Measurements from ENCODE around the gene DDIT3.
A peak's percentile ranks its signal among the peaks of the same experiment; 100 is the strongest.
"Not testable (repeated sequence)": the region's sequence is repeated elsewhere in the genome, so short reads cannot be mapped to it uniquely, and the experiment has no call there.

DDIT3 gene

GRCh38 chr12:57524814-57525614 is 4.7 kb upstream of the DDIT3 start:
- no peak for DNase-seq

GRCh38 chr12:57523706-57524614 is 3.6 kb upstream of the DDIT3 start:
- DNase-seq = no peak

GRCh38 chr12:57522887-57523705 is 2.8 kb upstream of the DDIT3 start:
- DNase-seq = peak; percentile 25

GRCh38 chr12:57522011-57522886 is 1.9 kb upstream of the DDIT3 start, which contains the start of gene MBD6:
Gene MBD6, plus strand, starts transcription at chr12:57522824. Its CDS starts 1,480 bp downstream, at chr12:57524304.
- DNase-seq = peak; percentile 72

- no peak for DNase-seq
Observed at GRCh38 chr12:57521525-57522010, 1.3 kb upstream of the DDIT3 start.

- peak; percentile 13 for DNase-seq
Observed at GRCh38 chr12:57519796-57520052, 590 bp downstream of the DDIT3 start.

- DNase-seq = no peak
Observed at GRCh38 chr12:57518920-57519795, 1.2 kb downstream of the DDIT3 start.

- no peak for DNase-seq
Observed at GRCh38 chr12:57518176-57518919, 2.0 kb downstream of the DDIT3 start.

GRCh38 chr12:57517718-57518117 is 2.6 kb downstream of the DDIT3 start:
- DNase-seq = not testable (repeated sequence)

- no peak for DNase-seq
Observed at GRCh38 chr12:57517187-57517586, 3.1 kb downstream of the DDIT3 start.

GRCh38 chr12:57516617-57517153 is 3.6 kb downstream of the DDIT3 start:
- DNase-seq = no peak

GRCh38 chr12:57515934-57516541 is 4.3 kb downstream of the DDIT3 start:
- no peak for DNase-seq

- no peak for DNase-seq
Observed at GRCh38 chr12:57515408-57515933, 4.8 kb downstream of the DDIT3 start.

GRCh38 chr12:57514720-57515407 is 5.5 kb downstream of the DDIT3 start:
- DNase-seq = no peak

- DNase-seq = not testable (repeated sequence)
Observed at GRCh38 chr12:57514246-57514645, 6.1 kb downstream of the DDIT3 start.

- DNase-seq = not testable (repeated sequence)
Observed at GRCh38 chr12:57513677-57514076, 6.6 kb downstream of the DDIT3 start.

GRCh38 chr12:57513266-57513665 is 7.0 kb downstream of the DDIT3 start:
- no peak for DNase-seq

GRCh38 chr12:57512665-57513064 is 7.6 kb downstream of the DDIT3 start:
- DNase-seq = no peak

Data from NCI-H748 treated with DMSO at 0.1 percent for 48 hours (cell line).